Breast epithelium (tissue), 3 donors: ENCODE data around the gene KCNIP1.

Experiments used
- POLR2A ChIP-seq: fragments of 450-650 bp; IDR thresholded peaks from one replicate; pipeline ENCODE4 v1.6.1; 2016; ENCODE audit warnings: antibody characterized with exemption, mild to moderate bottlenecking, moderate library complexity
- POLR2AphosphoS5 ChIP-seq, 3 donors: sonication (generic); formaldehyde crosslinking; IDR thresholded peaks; one replicate each; pipeline ENCODE4 v1.6.1; 2017; ENCODE audit warnings: antibody characterized with exemption in 3 of 3
- TF ChIP-seq, protein P1 (sequence below), 3 donors: fragments of 450-650 bp; IDR thresholded peaks; one replicate each; pipeline ENCODE4 v1.5.1; 2016 to 2017; ENCODE audit warnings: antibody characterized with exemption in 3 of 3, mild to moderate bottlenecking in 3 of 3, moderate library complexity in 3 of 3

DNA sequence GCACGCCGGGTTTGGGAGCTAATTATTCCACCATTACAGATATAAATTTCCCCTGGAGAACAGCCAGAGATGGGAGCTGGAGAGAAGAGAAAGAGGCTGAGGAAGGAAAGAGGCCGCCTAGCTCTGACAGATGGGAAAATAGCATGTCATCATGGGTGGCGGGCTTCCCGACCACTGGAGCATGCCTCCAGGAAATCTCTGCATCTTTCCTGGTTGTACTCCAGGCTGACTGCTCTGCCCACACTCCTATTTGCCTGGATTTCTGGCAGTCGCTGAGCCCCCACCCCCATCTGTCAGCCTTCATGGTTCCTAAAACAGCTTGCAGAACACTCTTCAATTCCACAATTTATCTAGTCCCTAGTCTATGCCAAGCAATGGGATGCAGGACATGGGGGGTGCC is 265.4 kb downstream of the KCNIP1 start:
- TF ChIP-seq, protein P1, sequence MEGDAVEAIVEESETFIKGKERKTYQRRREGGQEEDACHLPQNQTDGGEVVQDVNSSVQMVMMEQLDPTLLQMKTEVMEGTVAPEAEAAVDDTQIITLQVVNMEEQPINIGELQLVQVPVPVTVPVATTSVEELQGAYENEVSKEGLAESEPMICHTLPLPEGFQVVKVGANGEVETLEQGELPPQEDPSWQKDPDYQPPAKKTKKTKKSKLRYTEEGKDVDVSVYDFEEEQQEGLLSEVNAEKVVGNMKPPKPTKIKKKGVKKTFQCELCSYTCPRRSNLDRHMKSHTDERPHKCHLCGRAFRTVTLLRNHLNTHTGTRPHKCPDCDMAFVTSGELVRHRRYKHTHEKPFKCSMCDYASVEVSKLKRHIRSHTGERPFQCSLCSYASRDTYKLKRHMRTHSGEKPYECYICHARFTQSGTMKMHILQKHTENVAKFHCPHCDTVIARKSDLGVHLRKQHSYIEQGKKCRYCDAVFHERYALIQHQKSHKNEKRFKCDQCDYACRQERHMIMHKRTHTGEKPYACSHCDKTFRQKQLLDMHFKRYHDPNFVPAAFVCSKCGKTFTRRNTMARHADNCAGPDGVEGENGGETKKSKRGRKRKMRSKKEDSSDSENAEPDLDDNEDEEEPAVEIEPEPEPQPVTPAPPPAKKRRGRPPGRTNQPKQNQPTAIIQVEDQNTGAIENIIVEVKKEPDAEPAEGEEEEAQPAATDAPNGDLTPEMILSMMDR (IDR thresholded peaks at IDR 0.05) = no peak
- TF ChIP-seq POLR2AphosphoS5 (IDR thresholded peaks at IDR 0.05) (no peak), POLR2A (no peak)
